A172 (cell line): Measurements from ENCODE around the gene SH2D1B. TPM values are rescaled to one million over a fixed set of nuclear protein-coding genes. Genes with fewer than 3 reads are reported as not detected.
"Not testable (repeated sequence)": the region's sequence is repeated elsewhere in the genome, so short reads cannot be mapped to it uniquely, and the experiment has no call there.

Experiments
- DNase-seq: peaks from one replicate; pipeline ENCODE4 v3.0.0-alpha.2; 2015; ENCODE audit warnings: low spot score
- total RNA-seq: library from RNA; depleted of rRNA; stranded (reverse); fragments of >200 nt; shearing (Covaris generic); gene quantifications from 2 replicates; pipeline ENCODE4 v1.2.3, GENCODE V29; 2014; rRNA removed

SH2D1B gene, protein sequence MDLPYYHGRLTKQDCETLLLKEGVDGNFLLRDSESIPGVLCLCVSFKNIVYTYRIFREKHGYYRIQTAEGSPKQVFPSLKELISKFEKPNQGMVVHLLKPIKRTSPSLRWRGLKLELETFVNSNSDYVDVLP
- 0.03 and 0.05 TPM in 2 replicates for total RNA-seq

GRCh38 chr1:162412002-162412401 lies at the start of gene SH2D1B:
Gene SH2D1B (minus strand): TSS chr1:162412136. CDS start chr1:162412016, 120 bp downstream.
- DNase-seq: peak; percentile 95

DNA sequence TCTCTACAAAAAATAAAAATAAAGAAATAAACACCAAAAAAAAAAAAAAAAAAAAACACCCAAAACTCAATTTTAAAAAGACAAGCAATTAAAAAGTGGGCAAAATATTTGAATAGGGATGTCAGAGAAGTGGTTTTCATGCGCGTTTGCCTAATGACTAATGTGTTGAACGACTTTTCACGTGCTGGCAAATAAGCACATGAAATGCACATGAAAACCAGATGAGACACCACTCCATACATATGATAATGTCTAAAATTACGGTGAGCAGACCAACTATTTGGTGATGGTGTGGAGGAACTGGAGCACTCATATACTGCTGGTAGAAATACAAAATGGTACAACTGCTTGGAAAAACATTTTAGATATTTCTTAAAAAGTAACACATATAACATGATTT lies 46.3 kb upstream of the SH2D1B start:
- DNase-seq: no peak

GRCh38 chr1:162456323-162456722 lies 44.4 kb upstream of the SH2D1B start:
- no peak for DNase-seq

GRCh38 chr1:162454361-162454760 lies 42.4 kb upstream of the SH2D1B start:
- not testable (repeated sequence) for DNase-seq

GRCh38 chr1:162446946-162447345 lies 35.0 kb upstream of the SH2D1B start:
- DNase-seq: no peak

DNA sequence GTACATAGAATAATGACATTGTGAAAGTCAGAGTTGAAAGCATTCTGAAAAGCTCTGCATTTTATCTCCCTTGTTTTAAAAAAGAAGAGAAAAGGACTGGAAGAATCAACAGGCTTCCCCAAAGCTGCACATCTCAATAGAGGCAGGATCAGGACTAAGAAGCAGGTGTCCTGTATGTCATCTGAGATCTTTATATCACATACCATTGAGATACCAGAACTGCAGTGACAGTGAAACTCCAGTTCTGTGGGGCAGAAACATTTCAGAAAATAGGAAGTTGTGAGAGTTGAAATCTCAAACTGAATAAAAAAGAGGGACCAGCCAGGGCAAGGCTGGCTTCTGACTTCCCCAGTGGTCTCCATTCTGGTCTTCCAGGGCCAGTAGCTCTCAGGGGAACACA lies 33.0 kb upstream of the SH2D1B start:
- no peak for DNase-seq

- DNase-seq: not testable (repeated sequence)
Measured at GRCh38 chr1:162432977-162433713, 21.2 kb upstream of the SH2D1B start.

DNA sequence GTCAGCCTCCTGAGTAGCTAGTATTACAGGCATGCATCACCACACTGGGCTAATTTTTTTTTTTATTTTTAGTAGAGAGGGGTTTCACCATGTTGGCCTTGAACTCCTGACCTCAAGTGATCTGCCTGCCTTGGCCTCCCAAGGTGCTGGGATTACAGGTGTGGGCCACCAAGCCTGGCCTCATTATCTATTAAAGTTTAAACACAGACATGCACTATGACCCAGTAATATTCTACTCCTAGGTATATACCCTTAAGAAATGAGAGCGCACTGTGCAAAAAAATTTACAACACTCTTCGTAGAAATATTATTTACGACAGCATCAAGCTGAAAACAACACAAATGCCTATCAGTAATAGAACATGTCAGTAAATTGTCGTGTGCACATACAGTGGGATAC lies 18.6 kb upstream of the SH2D1B start:
- DNase-seq: no peak

- no peak for DNase-seq
Measured at GRCh38 chr1:162422662-162423375, 10.9 kb upstream of the SH2D1B start.

- no peak for DNase-seq
Measured at GRCh38 chr1:162421258-162422164, 9.6 kb upstream of the SH2D1B start.

- DNase-seq: no peak
Measured at GRCh38 chr1:162420120-162420519, 8.2 kb upstream of the SH2D1B start.

DNA sequence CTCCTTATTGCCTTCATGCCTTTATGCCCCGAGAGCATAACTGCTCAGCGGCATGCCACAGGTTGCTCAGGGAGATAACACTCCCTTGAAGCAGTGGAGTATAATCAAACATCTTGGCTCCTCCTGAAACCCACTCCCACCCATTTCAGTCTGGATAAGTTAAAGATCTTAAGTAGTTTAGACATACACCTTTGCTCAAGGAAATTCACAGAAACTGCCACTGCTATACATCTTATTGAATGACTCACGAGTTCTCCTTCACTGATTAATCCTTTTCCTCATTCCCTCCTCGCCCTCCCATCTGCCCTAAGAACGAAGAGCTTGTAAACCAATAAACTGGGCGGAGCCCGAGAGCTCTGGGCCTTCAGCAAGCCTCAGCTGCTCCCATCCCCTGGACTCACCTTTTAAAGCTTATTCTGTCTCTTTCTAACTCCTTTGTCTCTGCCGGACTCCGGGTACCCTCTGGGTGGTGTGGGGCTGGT lies 7.6 kb upstream of the SH2D1B start:
- DNase-seq: peak; percentile 27

GRCh38 chr1:162418584-162418983 lies 6.6 kb upstream of the SH2D1B start:
- not testable (repeated sequence) for DNase-seq

DNA sequence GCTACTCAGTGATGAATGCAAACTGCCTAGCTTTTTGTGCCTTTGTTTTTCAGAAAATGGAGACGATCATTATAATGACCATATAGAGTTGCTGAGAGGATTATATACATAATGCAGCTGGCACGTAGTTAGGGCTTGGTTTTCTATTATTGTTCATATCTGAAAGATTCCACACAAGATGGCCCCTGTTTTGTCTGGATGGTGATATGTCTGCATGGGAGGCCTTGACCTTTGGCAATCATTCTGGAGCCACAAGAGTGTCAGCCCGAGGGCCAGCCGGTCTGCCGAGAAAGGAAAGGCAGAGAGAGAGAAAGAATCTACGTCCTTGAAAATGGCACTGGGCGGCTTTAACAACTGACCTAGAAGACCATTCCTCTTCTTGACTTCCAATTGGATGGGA lies 5.7 kb upstream of the SH2D1B start:
- DNase-seq: no peak

DNA sequence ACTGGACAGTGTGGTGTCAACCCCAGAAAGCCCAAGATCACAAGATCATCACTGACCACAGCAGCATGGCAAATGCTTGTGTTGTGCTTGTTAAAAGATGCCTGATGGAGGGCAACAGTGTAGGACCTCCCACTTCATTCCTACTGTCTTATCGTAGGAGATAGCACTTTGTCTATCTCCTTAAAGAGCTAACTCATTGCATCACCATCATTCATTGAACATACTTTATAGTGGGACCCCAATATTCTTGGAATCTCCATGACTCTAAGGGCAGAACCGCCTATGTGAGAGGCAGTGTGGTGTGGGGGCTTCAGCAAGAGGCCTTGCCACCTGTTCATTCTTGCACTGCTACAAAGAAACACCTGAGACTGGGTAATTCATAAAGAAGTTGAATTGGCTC lies 5.0 kb upstream of the SH2D1B start:
- DNase-seq: no peak

DNA sequence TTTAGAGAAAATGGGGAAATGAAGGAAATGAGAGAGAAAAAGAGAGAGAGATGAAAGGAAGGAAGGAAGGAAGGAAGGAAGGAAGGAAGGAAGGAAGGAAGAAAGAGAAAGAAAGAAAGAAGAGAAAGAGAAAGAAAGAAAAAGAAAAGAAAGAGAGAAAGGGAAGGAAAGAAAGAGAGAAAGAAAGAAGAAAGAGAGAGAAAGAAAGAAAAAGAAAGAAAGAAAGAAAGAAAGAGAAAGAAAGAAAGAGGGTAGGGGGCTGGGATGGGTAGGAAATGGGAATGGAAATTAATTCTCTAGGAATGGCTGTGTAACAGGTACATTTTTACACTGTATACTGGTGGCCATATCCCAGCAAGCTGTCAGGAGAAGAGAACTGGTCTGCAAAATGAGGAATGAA lies 4.3 kb upstream of the SH2D1B start:
- DNase-seq: no peak

GRCh38 chr1:162407539-162407938 lies 4.4 kb downstream of the SH2D1B start:
- DNase-seq: no peak

DNA sequence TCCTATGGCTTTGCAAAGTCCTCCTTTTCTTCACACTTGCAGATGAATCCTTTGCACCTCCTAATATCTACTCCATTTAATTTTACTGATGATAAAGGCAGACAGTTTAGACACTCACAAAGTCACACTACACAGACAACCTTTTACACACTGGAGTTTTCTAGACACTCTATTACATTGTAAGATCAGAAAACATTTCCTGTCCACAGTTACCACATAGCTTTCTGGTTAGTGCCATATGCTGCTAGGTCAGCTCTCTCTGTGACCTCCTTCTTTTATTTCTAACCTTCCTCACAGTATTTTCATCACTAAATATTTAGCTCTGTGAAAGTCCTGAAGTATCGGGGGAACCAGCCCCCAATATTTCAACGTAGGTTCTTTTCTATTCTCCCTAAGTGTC lies 5.1 kb downstream of the SH2D1B start:
- no peak for DNase-seq

DNA sequence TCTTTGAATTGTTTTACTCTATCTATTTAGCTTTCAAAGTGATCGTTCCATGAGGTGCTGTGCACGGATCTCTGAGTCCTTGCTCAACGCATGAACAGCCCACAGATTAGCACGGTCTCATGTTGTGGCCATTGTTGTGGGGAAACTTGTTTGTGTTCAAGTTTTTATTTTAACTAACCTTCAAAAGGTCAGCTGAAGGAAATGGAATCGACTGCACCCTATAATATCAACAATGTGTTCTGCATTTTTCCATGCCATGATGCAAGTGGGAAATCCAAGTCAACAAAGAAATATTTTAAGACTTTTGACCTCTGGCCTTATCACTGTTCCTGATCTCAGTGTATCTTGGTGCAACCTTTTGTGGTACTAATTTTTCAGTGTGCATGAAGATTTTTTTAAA lies 6.1 kb downstream of the SH2D1B start:
- no peak for DNase-seq

- DNase-seq: no peak
Measured at GRCh38 chr1:162404550-162405160, 7.3 kb downstream of the SH2D1B start.

DNA sequence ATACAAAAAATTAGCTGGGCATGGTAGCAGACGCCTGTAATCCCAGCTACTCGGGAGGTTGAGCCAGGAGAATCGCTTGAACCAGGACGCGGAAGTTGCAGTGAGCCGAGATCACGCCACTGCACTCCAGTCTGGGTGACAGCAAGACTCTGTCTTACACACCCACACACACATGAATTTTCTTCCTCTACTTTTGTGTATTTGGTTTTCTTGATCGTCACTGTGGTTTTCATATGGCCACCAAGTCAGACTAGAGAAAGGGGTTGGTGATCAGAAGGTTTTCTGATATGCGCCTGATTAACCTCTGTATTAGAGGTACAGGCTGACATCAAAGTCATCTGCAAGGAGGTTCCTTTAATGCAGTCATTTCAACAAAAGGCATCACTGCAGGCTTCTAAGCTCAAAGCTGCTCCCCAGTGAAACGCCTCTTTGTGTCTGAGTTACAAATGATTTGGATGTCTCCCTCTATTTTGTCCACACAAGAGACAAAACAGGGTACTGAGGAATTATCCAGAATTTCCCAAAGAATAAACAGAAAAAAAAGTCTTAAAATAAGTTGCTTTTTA lies 11.1 kb downstream of the SH2D1B start:
- no peak for DNase-seq
